Glutamatergic neuron (in vitro differentiated cells): ENCODE data around the gene TRAF6. TPM values are rescaled to one million over a fixed set of nuclear protein-coding genes. Genes with fewer than 3 reads are reported as not detected.

ENCODE experiments used
- DNase-seq: peaks from one replicate; pipeline ENCODE4 v3.0.0; 2022
- H3K27ac Mint-ChIP-seq: one replicate; pipeline ENCODE4 v1.8.0; 2020; ENCODE audit warnings: mild to moderate bottlenecking, mixed read lengths, inconsistent platforms; ENCODE audit not compliant: unreplicated experiment
- H3K27me3 Mint-ChIP-seq: one replicate; pipeline ENCODE4 v1.8.0; 2020; ENCODE audit warnings: mild to moderate bottlenecking, moderate library complexity, mixed read lengths, inconsistent platforms; ENCODE audit not compliant: unreplicated experiment
- H3K36me3 Mint-ChIP-seq: one replicate; pipeline ENCODE4 v1.8.0; 2020; ENCODE audit warnings: mild to moderate bottlenecking, mixed read lengths, inconsistent platforms; ENCODE audit not compliant: unreplicated experiment
- H3K4me1 Mint-ChIP-seq: one replicate; pipeline ENCODE4 v1.8.0; 2020; ENCODE audit warnings: mild to moderate bottlenecking, low read depth, mixed read lengths, inconsistent platforms; ENCODE audit not compliant: unreplicated experiment
- H3K4me3 Mint-ChIP-seq: one replicate; pipeline ENCODE4 v1.8.0; 2020; ENCODE audit warnings: mild to moderate bottlenecking, mixed read lengths, inconsistent platforms; ENCODE audit not compliant: unreplicated experiment
- H3K9me3 Mint-ChIP-seq: one replicate; pipeline ENCODE4 v1.8.0; 2020; ENCODE audit warnings: mild to moderate bottlenecking, moderate library complexity, mixed read lengths, inconsistent platforms; ENCODE audit not compliant: unreplicated experiment
- total RNA-seq: library from RNA; stranded (reverse); fragmentation: NEBNext Ultra II Directional; extraction: Animal tissue kit (Norgen Biotek cat#: 25700); gene quantifications from one replicate; pipeline ENCODE4 v1.2.1, GENCODE V29; 2021; ENCODE audit not compliant: unreplicated experiment
- TF ChIP-seq, protein P1 (sequence below): fragments of 200-600 bp; sonication (generic); IDR thresholded peaks from one replicate; pipeline ENCODE4 v1.5.0; 2021; ENCODE audit not compliant: partially characterized antibody, unreplicated experiment

TRAF6 gene
- total RNA-seq, 1 donor from 2014 or later: 12.3 TPM

DNA sequence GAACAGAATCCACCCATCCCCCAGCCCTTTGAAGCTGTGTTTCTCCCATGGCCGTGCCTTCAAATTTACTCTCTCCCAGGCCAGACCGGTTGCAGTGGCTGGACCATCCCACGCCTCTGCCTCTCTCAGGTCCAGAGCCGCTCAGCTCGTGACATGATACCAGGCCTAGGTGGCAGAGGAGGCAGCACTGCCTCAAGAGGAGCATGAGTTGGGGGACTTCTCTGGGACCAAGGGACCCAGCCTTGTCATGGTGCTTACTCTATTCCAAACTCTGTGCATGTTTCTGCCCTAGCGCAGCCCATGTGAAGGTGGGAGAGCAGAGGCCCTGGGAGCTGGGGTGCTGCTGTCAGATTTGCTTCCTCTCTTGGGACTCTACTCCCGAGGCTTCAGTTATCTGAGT is 51.0 kb downstream of the TRAF6 start:
- no peak for DNase-seq
- TF ChIP-seq, protein P1, sequence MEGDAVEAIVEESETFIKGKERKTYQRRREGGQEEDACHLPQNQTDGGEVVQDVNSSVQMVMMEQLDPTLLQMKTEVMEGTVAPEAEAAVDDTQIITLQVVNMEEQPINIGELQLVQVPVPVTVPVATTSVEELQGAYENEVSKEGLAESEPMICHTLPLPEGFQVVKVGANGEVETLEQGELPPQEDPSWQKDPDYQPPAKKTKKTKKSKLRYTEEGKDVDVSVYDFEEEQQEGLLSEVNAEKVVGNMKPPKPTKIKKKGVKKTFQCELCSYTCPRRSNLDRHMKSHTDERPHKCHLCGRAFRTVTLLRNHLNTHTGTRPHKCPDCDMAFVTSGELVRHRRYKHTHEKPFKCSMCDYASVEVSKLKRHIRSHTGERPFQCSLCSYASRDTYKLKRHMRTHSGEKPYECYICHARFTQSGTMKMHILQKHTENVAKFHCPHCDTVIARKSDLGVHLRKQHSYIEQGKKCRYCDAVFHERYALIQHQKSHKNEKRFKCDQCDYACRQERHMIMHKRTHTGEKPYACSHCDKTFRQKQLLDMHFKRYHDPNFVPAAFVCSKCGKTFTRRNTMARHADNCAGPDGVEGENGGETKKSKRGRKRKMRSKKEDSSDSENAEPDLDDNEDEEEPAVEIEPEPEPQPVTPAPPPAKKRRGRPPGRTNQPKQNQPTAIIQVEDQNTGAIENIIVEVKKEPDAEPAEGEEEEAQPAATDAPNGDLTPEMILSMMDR: no peak
- Mint-ChIP-seq H3K27ac (no peak overlapping the region), H3K27me3 (peaks cover 2% of the 10 kb centered on the region), H3K36me3 (no peaks in the 10 kb centered on the region), H3K9me3 (peaks cover 2% of the 10 kb centered on the region), H3K4me1 (peaks cover 16% of the 10 kb centered on the region), H3K4me3 (no peak overlapping the region)

DNA sequence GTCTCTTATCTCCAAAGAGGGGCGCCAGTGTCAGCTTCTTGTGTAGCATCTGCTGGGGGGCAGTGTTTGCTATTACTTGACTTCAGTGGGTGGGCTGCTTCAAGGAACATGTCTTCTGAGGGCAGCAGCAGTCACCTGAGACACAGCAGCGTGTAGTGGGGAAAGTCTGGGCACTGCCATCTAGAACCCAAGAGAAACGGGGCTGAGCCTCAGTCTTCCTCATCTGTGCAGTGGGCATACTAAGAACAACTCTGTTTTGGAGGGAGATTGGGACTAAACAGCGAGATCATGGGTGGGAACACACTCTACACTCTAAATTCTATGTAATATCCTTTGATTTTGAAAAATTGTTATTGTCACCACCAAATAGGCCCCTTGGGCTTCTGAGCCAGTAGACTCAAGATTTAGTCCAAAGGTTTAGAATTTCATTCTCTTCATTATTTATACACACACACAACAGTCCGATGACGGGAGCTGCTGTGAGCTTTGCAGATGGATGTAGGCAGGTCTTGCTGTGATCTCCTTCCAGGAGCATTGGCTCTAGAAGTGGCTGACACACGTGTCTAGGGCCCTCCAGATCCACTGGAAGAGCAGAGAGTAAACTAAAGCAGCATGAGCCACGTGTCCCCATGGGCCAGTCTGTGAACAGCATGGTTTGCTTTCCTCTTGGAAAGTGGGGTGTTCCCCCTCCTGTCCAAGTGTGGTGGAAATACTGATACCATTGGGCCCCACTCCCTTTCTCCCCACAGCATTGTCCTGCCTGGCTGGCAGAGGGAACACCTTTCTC is 51.8 kb downstream of the TRAF6 start:
- peaks cover 16% of the 10 kb centered on the region for H3K4me1 Mint-ChIP-seq
- H3K27me3 Mint-ChIP-seq: peaks cover 2% of the 10 kb centered on the region
- no peak overlapping the region for H3K4me3 Mint-ChIP-seq
- no peaks in the 10 kb centered on the region for H3K36me3 Mint-ChIP-seq
- H3K27ac Mint-ChIP-seq: no peak overlapping the region
- TF ChIP-seq, protein P1: no peak
- no peak for DNase-seq
- peaks cover 2% of the 10 kb centered on the region for H3K9me3 Mint-ChIP-seq

DNA sequence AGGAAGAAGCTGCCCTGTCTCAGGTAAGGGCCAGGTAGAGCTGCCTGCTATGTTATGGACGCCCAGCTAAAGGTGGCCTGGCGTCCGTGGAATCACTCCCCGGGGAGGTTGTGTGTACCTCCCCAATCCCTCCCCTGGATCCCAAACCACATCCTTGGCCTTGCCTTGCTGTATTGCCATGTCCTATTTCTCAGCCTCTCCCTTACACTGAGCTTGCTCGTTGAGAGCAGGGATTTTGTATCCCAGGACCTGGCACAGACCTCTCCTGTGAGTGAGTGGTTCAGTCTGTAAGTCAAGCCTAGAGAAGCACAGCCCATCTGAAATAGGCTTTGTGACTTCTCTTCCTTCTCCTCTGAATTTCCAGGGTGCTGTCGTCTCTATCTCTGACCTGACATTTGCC is 53.9 kb downstream of the TRAF6 start:
- Mint-ChIP-seq H3K4me3 (no peak overlapping the region), H3K9me3 (peaks cover 6% of the 10 kb centered on the region), H3K27me3 (peaks cover 2% of the 10 kb centered on the region), H3K4me1 (peaks cover 16% of the 10 kb centered on the region), H3K36me3 (no peaks in the 10 kb centered on the region), H3K27ac (no peak overlapping the region)
- no peak for DNase-seq
- TF ChIP-seq, protein P1: no peak

DNA sequence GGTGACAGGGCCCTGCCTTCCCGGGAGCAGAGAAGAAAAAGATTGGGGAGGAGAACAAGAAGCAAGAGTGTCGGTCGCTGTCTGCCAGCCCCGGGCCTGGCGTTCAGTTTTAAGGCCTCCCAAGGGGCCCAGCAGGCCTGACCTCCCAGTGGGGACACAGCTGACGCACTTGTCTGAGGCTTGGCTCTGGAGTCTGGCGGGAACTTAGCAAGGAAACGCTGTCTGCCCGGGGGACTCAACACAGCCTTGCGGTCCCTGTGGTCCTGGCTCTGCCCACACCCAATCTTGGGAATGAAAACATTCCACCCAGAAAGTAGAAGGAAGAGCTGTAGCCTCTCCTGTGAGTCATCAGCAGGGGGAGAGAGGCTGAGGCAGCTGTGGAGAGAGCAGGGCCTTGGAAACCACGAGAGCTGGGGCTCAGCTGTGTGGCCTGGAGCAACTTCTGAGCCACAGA is 54.4 kb downstream of the TRAF6 start:
- H3K36me3 Mint-ChIP-seq: no peaks in the 10 kb centered on the region
- H3K27me3 Mint-ChIP-seq: peaks cover 2% of the 10 kb centered on the region
- no peak for DNase-seq
- peaks cover 16% of the 10 kb centered on the region for H3K4me1 Mint-ChIP-seq
- no peak overlapping the region for H3K4me3 Mint-ChIP-seq
- H3K9me3 Mint-ChIP-seq: peaks cover 6% of the 10 kb centered on the region
- H3K27ac Mint-ChIP-seq: no peak overlapping the region
- TF ChIP-seq, protein P1: no peak

DNA sequence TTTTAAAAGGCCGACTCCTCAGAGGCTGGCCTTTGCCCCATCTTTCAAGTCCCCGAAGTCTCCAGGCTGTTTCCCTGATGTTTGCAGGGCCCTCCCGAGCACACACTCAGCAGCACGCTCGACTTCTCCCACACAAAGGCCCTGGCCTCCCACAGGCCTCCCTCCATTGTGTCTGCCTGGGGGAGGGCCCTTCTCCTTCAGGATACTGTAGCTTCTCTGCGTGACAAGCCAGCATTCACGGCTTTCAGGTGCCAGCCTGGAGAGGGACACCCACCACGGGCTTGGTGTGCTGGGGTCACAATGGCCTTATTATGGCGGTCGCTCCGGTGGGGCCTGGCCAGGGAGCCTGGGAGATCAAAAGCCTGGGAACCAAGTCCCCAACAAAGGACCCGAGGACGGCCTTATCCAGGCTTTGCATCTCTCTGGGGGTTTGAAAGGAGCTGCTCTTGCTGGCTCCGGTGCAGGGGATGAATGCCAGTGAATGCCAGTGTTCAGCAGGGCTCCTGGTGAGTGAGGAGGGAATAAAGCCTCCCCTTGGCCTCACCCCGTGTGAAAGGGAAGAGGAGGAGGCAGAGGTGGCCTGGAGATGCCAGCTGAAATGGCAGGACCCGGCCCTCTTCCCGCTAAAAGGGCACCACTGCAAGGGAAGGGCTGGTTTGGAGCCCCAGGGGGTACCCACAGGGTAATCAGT is 55.0 kb downstream of the TRAF6 start:
- TF ChIP-seq, protein P1: no peak
- Mint-ChIP-seq H3K27me3 (peaks cover 2% of the 10 kb centered on the region), H3K4me1 (peaks cover 10% of the 10 kb centered on the region), H3K4me3 (no peak overlapping the region), H3K9me3 (peaks cover 6% of the 10 kb centered on the region), H3K27ac (no peak overlapping the region), H3K36me3 (no peaks in the 10 kb centered on the region)
- DNase-seq: no peak
